BJ (cell line): Measurements from ENCODE around the gene POLG2. TPM values are rescaled to one million over a fixed set of nuclear protein-coding genes. Genes with fewer than 3 reads are reported as not detected.

Source experiments
- CTCF ChIA-PET: fragments of 350-600 bp; formaldehyde crosslinking; extraction: SDS; loops from one replicate; lab custom pipeline; 2021; ENCODE audit warnings: antibody characterized with exemption, inconsistent platforms; lab: Yijun Ruan, JAX
- POLR2A ChIA-PET: fragments of 300-600 bp; sonication (Branson Sonifier 250); formaldehyde crosslinking; extraction: SDS; loops from one replicate; lab custom pipeline; 2021; ENCODE audit warnings: antibody characterized with exemption; lab: Charles Lee
- DNase-seq: peaks from one replicate; pipeline ENCODE4 v3.0.0-alpha.2; 2011; ENCODE audit warnings: low read depth
- H3K27me3 ChIP-seq: 2 replicates; pipeline ENCODE4 v1.6.0; 2011; ENCODE audit warnings: low read length; ENCODE audit not compliant: control insufficient read depth, insufficient read depth
- H3K36me3 ChIP-seq: 2 replicates; pipeline ENCODE4 v1.5.1; 2011; ENCODE audit warnings: low read length; ENCODE audit not compliant: control insufficient read depth, insufficient read depth
- H3K4me3 ChIP-seq: 2 replicates; pipeline ENCODE4 v1.5.1; 2011; ENCODE audit warnings: low read depth, mild to moderate bottlenecking, control low read depth, low read length
- polyA plus RNA-seq: library from polyadenylated mRNA; depleted of rRNA; stranded (reverse); fragments of >200 nt; gene quantifications from 2 replicates; pipeline ENCODE4 v1.2.3, GENCODE V29; 2011
- TF ChIP-seq, protein P1 (sequence below): IDR thresholded peaks from 2 replicates; pipeline ENCODE4 v1.5.1; 2011; ENCODE audit warnings: low read depth, mild to moderate bottlenecking, control low read depth, inconsistent platforms, low read length, moderate library complexity; ENCODE audit not compliant: insufficient read depth

The POLG2 gene
- polyA plus RNA-seq, 1 experiment: 4.5 TPM

DNA sequence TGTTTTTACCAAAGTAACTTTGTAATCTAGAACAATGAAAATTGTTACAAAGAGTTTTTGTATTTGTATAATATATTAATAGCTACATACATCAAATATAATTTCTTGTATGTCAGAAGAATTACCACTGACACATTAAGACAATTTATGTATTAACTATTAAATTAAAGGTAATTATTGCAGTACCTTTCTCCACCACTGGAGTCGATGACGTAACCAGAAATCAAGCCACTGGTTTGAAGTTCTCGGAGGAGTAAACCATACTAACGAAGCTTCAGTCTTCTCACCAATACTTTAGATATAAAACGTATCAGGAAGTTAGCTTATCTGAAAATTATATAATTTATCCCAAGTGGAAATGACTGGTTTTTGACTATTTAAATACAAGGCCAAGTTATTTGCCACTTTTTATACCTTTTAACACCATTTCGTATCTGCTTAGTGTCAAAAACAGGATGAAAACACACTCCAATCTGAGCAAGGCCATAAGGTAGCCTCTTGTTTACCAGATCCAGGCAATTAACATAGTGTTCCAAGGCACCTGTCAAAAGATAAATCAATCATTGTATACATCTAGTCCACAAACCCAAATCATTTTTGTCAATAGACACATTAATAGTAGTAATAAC, 4.3 kb downstream of the POLG2 start:
- CTCF ChIA-PET: interaction anchor here (0.8 to 11.2 kb wide), 13 partner anchors 8 to 190 kb away, joined by 3 to 220 read pairs (median 4); partner anchors contain the start of genes CEP95 and DDX5
- TF ChIP-seq, protein P1, sequence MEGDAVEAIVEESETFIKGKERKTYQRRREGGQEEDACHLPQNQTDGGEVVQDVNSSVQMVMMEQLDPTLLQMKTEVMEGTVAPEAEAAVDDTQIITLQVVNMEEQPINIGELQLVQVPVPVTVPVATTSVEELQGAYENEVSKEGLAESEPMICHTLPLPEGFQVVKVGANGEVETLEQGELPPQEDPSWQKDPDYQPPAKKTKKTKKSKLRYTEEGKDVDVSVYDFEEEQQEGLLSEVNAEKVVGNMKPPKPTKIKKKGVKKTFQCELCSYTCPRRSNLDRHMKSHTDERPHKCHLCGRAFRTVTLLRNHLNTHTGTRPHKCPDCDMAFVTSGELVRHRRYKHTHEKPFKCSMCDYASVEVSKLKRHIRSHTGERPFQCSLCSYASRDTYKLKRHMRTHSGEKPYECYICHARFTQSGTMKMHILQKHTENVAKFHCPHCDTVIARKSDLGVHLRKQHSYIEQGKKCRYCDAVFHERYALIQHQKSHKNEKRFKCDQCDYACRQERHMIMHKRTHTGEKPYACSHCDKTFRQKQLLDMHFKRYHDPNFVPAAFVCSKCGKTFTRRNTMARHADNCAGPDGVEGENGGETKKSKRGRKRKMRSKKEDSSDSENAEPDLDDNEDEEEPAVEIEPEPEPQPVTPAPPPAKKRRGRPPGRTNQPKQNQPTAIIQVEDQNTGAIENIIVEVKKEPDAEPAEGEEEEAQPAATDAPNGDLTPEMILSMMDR: peak; percentile 42
- peaks cover 2% of the 10 kb centered on the region; the same call in 1 of the 2 replicates for H3K36me3 ChIP-seq
- no peak for DNase-seq
- H3K27me3 ChIP-seq: no peaks in the 10 kb centered on the region
- H3K4me3 ChIP-seq: no peak overlapping the region
- POLR2A ChIA-PET: no interaction called here

DNA sequence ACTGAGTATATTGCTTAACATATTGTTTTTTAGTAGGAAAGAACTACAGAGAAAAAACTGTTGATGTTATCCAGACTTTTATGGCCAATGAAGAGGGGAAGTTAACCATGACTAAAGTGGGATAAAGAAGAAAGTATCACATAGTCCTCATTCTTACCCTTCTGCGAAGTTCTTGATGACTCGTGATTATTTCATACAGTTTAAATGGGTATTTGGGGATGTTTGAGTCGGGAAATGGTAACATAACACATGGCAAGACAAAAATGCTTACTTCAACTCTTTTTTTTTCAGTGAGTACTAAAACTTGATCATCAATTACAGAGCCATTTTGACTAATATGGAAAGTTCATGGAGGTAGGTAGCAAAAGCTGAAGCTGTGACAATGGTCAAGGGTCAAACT, 4.9 kb downstream of the POLG2 start:
- DNase-seq: no peak
- TF ChIP-seq, protein P1: no peak
- ChIA-PET POLR2A (no interaction called here), CTCF (interaction anchor here (0.9 to 11.2 kb wide), 14 partner anchors 7 to 189 kb away, joined by 3 to 220 read pairs (median 5); partner anchors contain the start of genes CEP95 and DDX5)
- Histone ChIP-seq H3K36me3 (no peaks in the 10 kb centered on the region; the same call in 1 of the 2 replicates), H3K27me3 (no peaks in the 10 kb centered on the region), H3K4me3 (no peak overlapping the region)

DNA sequence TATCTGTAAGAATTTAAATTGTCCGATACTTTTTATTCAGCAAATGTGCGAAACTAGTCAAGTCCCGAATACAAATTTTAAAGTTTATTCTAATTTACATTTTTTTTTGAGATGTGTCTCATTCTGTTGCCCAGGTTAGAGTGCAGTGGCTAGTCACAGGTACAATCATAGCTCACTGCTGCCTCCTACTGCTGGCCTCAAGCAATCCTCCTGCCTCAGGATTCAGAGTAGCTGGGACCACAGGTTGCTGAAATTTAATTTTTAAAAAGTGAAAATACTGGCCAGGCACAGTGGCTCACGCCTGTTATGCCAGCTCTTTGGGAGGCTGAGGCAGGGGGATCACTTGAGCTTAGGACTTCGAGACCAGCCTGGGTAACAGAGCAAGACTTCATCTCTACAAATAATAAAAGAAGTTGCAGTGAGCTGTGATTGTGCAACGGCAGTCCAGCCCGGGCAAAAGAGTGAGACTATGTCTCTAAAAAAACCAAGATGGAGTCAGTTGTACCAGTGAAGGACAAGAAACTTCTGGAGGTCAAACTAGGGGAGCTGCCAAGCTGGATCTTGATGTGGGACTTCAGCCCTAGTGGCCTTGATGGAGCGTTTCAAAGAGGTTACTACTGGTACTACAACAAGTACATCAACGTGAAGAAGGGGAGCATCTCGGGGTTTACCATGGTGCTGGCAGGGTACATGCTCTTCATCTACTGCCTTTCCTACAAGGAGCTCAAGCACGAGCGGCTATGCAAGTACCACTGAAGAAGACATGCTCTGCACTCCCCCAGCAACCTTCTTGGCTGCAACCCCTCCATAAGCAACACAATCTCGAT, 5.6 kb downstream of the POLG2 start:
- H3K27me3 ChIP-seq: no peaks in the 10 kb centered on the region
- ChIA-PET POLR2A (interaction anchor here (0.9 kb wide), 1 partner anchor 15 kb away, joined by 3 read pairs; the partner anchor contains the start of gene CEP95), CTCF (interaction anchor here (0.5 to 11.2 kb wide), 18 partner anchors 10 to 188 kb away, joined by 3 to 220 read pairs (median 5); partner anchors contain the start of genes CEP95 and DDX5)
- TF ChIP-seq, protein P1: peak; percentile 76
- H3K4me3 ChIP-seq: no peak overlapping the region
- H3K36me3 ChIP-seq: no peaks in the 10 kb centered on the region; the same call in 1 of the 2 replicates
- DNase-seq: no peak

DNA sequence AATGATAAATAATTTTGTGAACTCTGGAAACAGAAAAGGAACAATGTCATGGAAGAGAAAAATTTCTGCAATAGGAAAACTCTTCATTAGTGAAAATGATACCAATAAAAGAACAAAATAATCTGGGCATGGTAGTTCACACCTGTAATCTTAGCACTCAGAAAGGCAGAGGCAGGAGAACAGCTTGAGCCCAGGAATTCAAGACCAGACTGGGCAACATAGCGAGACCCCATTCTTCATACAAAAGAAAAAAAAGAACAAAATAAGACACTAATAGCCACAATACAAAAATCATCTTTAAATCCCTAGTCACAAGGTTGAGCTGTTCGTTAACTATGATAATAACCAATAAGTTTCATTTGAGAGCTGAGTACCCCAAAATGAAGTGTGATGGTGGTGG, 8.6 kb downstream of the POLG2 start:
- POLR2A ChIA-PET: no interaction called here
- no peak for DNase-seq
- Histone ChIP-seq H3K36me3 (no peaks in the 10 kb centered on the region; the same call in 1 of the 2 replicates), H3K27me3 (no peaks in the 10 kb centered on the region), H3K4me3 (no peak overlapping the region)
- CTCF ChIA-PET: interaction anchor here (11.2 kb wide), 1 partner anchor 64 kb away, joined by 220 read pairs; no protein-coding TSS in a partner anchor
- TF ChIP-seq, protein P1: no peak

DNA sequence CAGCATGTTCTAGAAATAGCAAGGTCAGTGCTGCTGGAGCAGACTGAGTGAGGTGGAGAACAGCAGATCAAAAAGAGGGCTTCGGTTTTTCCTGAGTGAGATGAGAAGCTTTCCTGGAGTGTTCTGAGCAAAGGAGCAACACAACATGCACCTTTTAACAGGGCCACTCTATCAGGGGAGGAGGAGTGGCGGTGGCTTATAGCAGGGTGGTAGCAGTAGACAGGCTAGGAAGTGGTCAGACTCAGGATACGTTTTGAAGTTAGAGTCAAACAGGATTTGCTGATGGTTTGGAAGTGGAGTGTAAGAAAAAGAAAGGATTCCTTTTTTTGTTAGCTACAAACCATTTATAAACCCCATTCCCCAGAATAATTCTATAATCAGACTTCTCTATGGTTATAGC, 12.5 kb downstream of the POLG2 start:
- CTCF ChIA-PET: interaction anchor here (1.1 to 4.4 kb wide), 2 partner anchors 9 to 64 kb away, joined by 5 to 30 read pairs; no protein-coding TSS in a partner anchor

More for the DNA sequence above, 12.5 kb downstream of the POLG2 start:
- 0 out of 2 replicates have a peak, but pooled peaks cover 1% of the 10 kb centered on the region for H3K36me3 ChIP-seq
- POLR2A ChIA-PET: no interaction called here
- no peak for DNase-seq
- no peak overlapping the region for H3K4me3 ChIP-seq
- TF ChIP-seq, protein P1: no peak
- H3K27me3 ChIP-seq: no peaks in the 10 kb centered on the region
